ENCODE results near the gene TFB2M.
"Not testable (repeated sequence)": the region's sequence is repeated elsewhere in the genome, so short reads cannot be mapped to it uniquely, and the experiment has no call there.

Gene TFB2M

GRCh38 chr1:246573491-246573890 lies 7.4 kb upstream of the TFB2M start:
- H3K36me3 ChIP-seq (ENCODE audit: control insufficient read depth, insufficient read depth, low read length), result no peaks in the 10 kb centered on the region

GRCh38 chr1:246572785-246573184 lies 6.7 kb upstream of the TFB2M start:
- Histone ChIP-seq H3K4me3 (replicated peaks; ENCODE audit: low read depth, low read length) (no peak overlapping the region), H3K36me3 (ENCODE audit: control insufficient read depth, insufficient read depth, low read length) (no peaks in the 10 kb centered on the region), H3K27me3 (replicated peaks; ENCODE audit: control insufficient read depth, insufficient read depth, low read length) (no peaks in the 10 kb centered on the region)
- no peak for TF ChIP-seq CTCF (IDR thresholded peaks at IDR 0.05; ENCODE audit: insufficient read depth, low read length, poor library complexity, severe bottlenecking)
- no peak for DNase-seq (ENCODE audit: extremely low read depth, insufficient read length)

More at GRCh38 chr1:246573491-246573890, 7.4 kb upstream of the TFB2M start:
- Histone ChIP-seq H3K4me3 (replicated peaks; ENCODE audit: low read depth, low read length) (no peak overlapping the region; the same call in 1 of the 2 replicates), H3K27me3 (replicated peaks; ENCODE audit: control insufficient read depth, insufficient read depth, low read length) (no peaks in the 10 kb centered on the region)
- no peak for DNase-seq (ENCODE audit: extremely low read depth, insufficient read length)
- TF ChIP-seq CTCF (IDR thresholded peaks at IDR 0.05; ENCODE audit: insufficient read depth, low read length, poor library complexity, severe bottlenecking), result no peak

DNA sequence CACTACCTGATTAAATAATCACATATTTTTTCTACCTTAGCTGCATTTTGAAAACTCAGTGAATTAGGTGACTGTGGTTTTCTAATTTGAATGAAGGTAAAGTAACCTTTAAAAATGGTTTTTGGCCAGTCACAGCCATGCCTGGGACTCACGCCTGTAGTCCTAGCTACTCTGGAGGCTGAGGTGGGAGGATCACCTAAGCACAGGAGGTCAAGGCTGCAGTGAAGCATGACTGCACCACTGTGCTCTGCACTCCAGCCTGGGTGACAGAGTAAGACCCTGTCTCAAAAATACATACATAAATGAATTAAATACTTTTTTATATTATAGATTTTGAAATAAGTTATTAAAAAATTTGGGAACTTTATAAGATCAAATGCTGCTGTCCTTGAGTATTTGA lies 5.9 kb upstream of the TFB2M start:
- H3K27me3 ChIP-seq (replicated peaks; ENCODE audit: control insufficient read depth, insufficient read depth, low read length), result no peaks in the 10 kb centered on the region
- H3K36me3 ChIP-seq (ENCODE audit: control insufficient read depth, insufficient read depth, low read length), result no peaks in the 10 kb centered on the region
- H3K4me3 ChIP-seq (replicated peaks; ENCODE audit: low read depth, low read length), result no peak overlapping the region
- no peak for DNase-seq (ENCODE audit: extremely low read depth, insufficient read length)
- no peak for TF ChIP-seq CTCF (IDR thresholded peaks at IDR 0.05; ENCODE audit: insufficient read depth, low read length, poor library complexity, severe bottlenecking)

DNA sequence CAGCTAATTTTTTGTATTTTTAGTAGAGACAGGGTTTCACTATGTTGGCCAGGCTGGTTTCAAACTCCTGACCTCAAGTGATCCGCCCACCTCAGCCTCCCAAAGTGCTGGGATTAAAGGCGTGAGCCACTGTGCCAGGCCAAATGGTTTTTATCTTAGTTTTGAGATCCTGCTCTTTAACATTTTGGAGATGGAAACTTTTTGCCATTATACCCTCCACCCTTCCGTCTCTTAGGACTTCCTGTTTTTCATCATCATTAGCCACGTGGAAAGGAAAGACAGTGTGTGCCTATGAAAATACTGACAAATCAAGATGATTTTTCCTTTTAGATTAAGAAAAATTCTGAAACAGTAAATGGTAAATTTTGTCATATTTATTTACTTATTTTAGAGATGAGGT lies 5.2 kb upstream of the TFB2M start:
- not testable (repeated sequence) for DNase-seq (ENCODE audit: extremely low read depth, insufficient read length); H3K4me3 ChIP-seq (replicated peaks; ENCODE audit: low read depth, low read length); H3K36me3 ChIP-seq (ENCODE audit: control insufficient read depth, insufficient read depth, low read length); H3K27me3 ChIP-seq (replicated peaks; ENCODE audit: control insufficient read depth, insufficient read depth, low read length)

DNA sequence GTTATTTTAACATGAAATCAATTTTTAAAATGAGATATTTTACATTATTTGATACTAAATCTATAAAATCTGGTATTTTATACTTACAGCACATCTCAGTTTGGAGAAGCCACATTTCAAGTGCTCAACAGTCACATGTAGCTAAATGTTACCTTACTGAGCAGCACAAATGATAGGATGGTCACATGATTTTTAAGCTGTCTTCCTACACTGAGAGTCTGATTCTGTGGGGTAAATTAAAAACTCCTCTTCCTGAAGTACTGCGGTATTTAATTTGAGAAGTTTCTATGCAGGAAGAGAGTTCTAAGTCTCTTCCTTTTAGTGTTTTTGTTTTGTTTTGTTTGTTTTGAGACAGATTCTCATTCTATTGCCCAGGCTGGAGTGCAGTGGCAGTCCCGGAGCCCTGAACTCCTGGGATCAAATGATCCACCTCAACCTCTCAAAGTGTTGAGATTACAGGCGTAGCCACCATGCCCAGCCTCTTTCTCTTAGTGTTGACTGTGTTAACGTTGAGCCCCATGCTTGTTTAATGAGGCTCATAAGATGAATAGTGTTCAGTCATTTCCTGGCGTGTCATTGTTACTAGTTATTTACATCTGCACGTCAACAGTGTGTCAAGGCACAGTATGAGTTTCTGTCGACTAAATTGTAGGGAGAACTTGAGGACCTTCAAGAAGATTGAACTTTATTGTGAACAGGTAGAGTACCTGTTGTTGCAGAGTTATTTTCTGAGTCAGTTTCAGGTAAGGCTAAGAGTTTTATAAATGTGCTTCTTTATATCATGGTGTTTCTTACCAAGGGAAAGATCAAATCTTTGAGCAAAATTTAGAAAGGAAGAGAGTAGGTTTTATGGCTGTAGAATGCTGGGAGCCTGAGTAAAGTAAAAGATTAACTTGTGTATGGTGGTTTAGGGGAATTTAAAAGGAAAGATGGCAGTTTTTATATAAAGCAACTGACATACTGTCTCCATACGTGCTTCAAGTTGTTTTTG lies 3.5 kb upstream of the TFB2M start:
- Histone ChIP-seq H3K4me3 (replicated peaks; ENCODE audit: low read depth, low read length) (peak overlapping the region; percentile 15), H3K36me3 (ENCODE audit: control insufficient read depth, insufficient read depth, low read length) (no peaks in the 10 kb centered on the region), H3K27me3 (replicated peaks; ENCODE audit: control insufficient read depth, insufficient read depth, low read length) (no peaks in the 10 kb centered on the region)
- no peak for TF ChIP-seq CTCF (IDR thresholded peaks at IDR 0.05; ENCODE audit: insufficient read depth, low read length, poor library complexity, severe bottlenecking)
- DNase-seq (ENCODE audit: extremely low read depth, insufficient read length), result peak; percentile 40

- no peaks in the 10 kb centered on the region; the same call in 1 of the 2 replicates for H3K36me3 ChIP-seq (ENCODE audit: control insufficient read depth, insufficient read depth, low read length)
- no peaks in the 10 kb centered on the region for H3K27me3 ChIP-seq (replicated peaks; ENCODE audit: control insufficient read depth, insufficient read depth, low read length)
- TF ChIP-seq CTCF (IDR thresholded peaks at IDR 0.05; ENCODE audit: insufficient read depth, low read length, poor library complexity, severe bottlenecking), result no peak
- peak overlapping the region; percentile 96 for H3K4me3 ChIP-seq (replicated peaks; ENCODE audit: low read depth, low read length)
- DNase-seq (ENCODE audit: extremely low read depth, insufficient read length), result no peak
Measured at GRCh38 chr1:246567646-246568235, 1.7 kb upstream of the TFB2M start.
